SJSA1 (cell line): Measurements from ENCODE around the gene MAD1L1. TPM values are rescaled to one million over a fixed set of nuclear protein-coding genes. Genes with fewer than 3 reads are reported as not detected.
"Not testable (repeated sequence)": the region's sequence is repeated elsewhere in the genome, so short reads cannot be mapped to it uniquely, and the experiment has no call there.

Experiments used
- DNase-seq, 2 experiments: peaks; one replicate each; pipeline ENCODE4 v3.0.0-alpha.2; 2015 to 2020; ENCODE audit warnings: low spot score in 2 of 2, low read depth in 1 of 2
- H3K27ac ChIP-seq: fragments of 250-450 bp; sonication (Bioruptor Pico); 2 replicates; pipeline ENCODE4 v1.5.1; 2020; ENCODE audit warnings: mild to moderate bottlenecking, moderate library complexity
- H3K27me3 ChIP-seq: fragments of 250-450 bp; sonication (Bioruptor Pico); replicated peaks from 2 replicates; pipeline ENCODE4 v1.5.1; 2020; ENCODE audit warnings: mild to moderate bottlenecking, moderate library complexity
- H3K36me3 ChIP-seq: fragments of 250-450 bp; sonication (Bioruptor Pico); 2 replicates; pipeline ENCODE4 v1.5.1; 2020; ENCODE audit warnings: mild to moderate bottlenecking
- H3K4me1 ChIP-seq: fragments of 250-450 bp; sonication (Bioruptor Pico); replicated peaks from 2 replicates; pipeline ENCODE4 v1.6.1; 2021; ENCODE audit warnings: mild to moderate bottlenecking
- H3K4me3 ChIP-seq: fragments of 250-450 bp; sonication (Bioruptor Pico); 2 replicates; pipeline ENCODE4 v1.5.1; 2020; ENCODE audit warnings: mild to moderate bottlenecking
- H3K9me3 ChIP-seq: fragments of 250-450 bp; sonication (Bioruptor Pico); replicated peaks from 2 replicates; pipeline ENCODE4 v1.5.1; 2020; ENCODE audit warnings: mild to moderate bottlenecking
- total RNA-seq: library from RNA; depleted of rRNA; stranded (reverse); fragments of >200 nt; shearing (Covaris generic); gene quantifications from 2 replicates; pipeline ENCODE4 v1.2.3, GENCODE V29; 2014

MAD1L1 gene
- total RNA-seq, 1 experiment from 2014 or later, result 44.0 TPM

DNA sequence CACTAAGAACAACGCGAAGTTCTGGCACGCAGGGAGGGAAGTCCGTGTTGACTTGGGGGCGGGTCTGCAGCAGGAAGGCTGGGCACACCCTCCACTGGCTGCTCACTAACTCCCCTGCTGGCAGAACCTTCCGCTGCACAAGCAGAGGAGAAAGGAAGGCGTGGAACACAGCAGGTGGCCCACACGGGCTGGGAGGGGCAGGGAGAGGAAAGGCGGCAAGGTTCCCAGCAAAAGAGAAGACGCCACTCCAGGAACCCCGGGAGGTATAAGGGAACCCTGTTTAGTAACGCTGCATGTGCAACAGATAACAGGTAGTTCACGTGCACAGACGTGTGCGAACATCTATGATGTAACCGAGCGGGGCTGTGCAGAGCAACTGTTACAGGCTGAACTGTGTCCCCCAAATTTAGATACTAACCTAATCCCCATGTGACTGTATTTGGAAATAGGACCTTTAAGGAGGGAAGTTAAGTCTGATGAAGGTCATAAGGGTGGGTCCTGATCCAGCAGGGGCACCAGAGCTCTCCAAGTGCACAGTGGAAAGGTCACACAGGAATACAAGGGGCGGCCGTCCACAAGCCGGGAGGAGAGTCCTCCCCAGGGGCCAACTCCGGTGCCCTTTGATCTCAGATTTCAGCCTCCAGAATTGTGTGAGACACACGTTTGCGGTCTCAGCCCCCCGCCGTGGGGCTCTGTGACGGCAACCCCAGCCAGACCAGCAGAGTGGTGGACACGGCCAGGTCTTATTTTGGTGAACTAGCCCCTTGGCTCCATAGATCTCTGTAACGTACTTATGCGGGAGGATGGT lies 357.1 kb downstream of the MAD1L1 start:
- not testable (repeated sequence) for DNase-seq, H3K9me3 ChIP-seq, H3K27ac ChIP-seq, H3K4me3 ChIP-seq, H3K27me3 ChIP-seq, H3K4me1 ChIP-seq, H3K36me3 ChIP-seq

DNA sequence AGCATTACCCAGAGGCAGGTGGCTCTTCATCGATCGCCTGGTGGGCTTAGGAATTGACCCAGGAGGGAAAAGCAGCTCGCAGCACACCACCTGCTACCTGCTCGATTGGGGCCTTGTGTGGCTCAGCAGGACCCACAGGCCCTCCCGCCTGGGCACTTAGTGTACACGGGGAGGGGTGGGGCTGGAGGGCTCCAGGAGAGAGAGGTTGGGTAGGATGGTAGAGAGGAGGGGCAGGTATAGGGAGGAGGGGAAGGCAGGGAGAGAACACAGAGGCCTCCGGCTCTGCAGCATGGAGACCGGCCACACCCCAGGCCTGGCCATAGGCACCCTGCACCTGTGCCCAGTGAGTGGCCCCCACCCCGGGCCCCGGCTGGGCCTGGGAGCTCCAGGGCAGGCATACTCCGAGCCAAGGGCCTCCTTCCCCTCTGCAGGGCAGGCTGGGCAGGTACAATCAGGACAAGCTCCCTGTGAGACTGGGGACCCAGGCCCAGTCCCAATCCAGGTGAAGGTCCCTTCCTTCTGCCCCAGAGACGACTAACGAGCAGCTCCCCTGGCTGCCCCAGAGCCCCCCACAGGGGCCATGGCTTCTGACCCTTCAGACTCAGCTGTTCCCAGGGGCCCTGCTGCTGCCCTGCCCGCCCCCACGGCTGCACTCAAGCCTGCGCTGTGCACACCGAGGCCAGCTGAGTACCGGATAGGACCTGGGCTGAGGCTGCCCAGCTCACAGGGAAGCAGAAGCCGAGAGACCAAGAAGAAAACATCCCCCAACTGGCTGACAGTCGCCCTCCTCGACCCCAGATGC lies 358.0 kb downstream of the MAD1L1 start:
- H3K9me3 ChIP-seq, H3K4me1 ChIP-seq, H3K27ac ChIP-seq, H3K27me3 ChIP-seq, H3K4me3 ChIP-seq, H3K36me3 ChIP-seq, DNase-seq: not testable (repeated sequence)

DNA sequence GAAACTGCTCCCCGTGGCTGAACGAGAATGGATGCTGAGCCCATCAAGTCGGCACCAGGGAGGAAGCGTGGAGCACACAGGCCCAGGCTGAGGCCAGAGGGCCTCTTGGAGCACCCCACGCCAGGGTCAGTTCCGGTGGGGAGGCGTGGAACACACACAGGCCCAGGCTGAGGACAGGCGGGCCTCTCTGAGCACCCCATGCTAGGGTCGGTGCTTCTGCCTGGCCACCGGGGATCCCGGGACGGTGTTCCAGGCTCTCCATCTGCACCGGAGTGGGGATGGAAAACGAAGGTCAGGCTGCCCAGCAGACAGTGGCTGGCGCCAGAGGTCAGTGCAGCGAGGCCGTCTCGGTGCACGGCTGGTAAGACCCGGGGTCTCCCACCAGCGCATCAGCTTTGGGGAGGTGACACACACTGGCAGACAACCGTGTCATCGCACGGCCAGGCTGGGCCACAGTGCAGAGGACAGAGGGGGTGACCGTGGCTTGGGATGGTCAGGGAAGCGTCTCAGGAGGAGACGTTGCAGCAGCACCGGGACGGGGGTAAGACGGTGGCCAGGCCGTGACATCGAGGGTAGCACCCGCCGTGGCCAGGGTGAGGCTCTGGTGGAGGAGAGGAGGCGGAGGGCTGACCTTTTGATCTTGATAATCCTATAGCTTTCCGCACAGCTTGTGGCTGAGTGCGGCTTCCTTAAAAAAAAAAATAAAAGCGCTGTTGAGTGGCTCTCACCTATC lies 358.7 kb downstream of the MAD1L1 start:
- Histone ChIP-seq H3K4me3 (no peak overlapping the region), H3K9me3 (peaks cover 6% of the 10 kb centered on the region), H3K27me3 (no peaks in the 10 kb centered on the region), H3K27ac (no peak overlapping the region), H3K4me1 (no peaks in the 10 kb centered on the region), H3K36me3 (no peaks in the 10 kb centered on the region)
- no peak for DNase-seq

DNA sequence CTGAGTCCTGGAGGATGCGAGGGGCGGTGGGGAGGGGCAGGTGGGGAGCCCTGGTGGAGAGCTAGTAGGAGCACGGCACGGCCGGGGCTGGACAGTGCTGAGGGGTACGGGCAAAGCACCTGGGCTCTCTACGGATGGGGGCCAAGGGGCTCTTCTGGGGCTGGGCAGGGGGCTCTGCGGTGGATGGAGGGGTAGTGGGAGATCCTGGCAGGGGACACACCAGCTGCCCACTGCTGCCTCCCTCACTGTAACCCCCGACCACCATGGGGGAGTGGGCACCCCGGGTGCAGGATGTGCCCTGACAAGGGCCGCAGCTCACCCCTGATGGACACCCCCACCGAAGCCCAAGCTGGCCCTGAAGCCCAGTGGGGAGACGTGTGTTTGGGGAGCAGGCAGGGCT lies 359.3 kb downstream of the MAD1L1 start:
- DNase-seq, result no peak
- H3K27ac ChIP-seq, result no peak overlapping the region
- no peaks in the 10 kb centered on the region for H3K36me3 ChIP-seq
- H3K4me3 ChIP-seq, result no peak overlapping the region
- H3K9me3 ChIP-seq, result peaks cover 6% of the 10 kb centered on the region
- H3K27me3 ChIP-seq, result no peaks in the 10 kb centered on the region
- H3K4me1 ChIP-seq, result no peaks in the 10 kb centered on the region

DNA sequence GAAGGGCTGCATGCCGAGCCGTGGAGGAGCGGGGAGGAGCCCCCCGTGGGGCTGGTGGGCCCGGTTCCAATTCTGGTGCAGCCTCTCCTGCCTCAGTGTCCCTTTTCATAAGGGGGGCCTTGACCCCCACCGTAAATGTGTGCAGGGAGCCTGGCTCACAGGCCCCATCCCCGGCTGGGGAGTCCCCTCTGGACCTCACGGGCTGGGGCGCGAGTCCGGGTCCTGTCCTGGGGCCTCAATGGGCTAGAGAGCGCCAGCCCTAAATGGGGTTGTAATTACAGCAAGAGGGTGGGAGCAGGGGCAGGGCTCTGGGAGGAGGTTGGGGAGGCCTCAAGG lies 359.7 kb downstream of the MAD1L1 start:
- H3K27me3 ChIP-seq, result no peaks in the 10 kb centered on the region
- H3K36me3 ChIP-seq, result no peaks in the 10 kb centered on the region
- H3K4me3 ChIP-seq, result no peak overlapping the region
- no peak overlapping the region for H3K27ac ChIP-seq
- H3K4me1 ChIP-seq, result no peaks in the 10 kb centered on the region
- peaks cover 6% of the 10 kb centered on the region for H3K9me3 ChIP-seq
- DNase-seq, result no peak

DNA sequence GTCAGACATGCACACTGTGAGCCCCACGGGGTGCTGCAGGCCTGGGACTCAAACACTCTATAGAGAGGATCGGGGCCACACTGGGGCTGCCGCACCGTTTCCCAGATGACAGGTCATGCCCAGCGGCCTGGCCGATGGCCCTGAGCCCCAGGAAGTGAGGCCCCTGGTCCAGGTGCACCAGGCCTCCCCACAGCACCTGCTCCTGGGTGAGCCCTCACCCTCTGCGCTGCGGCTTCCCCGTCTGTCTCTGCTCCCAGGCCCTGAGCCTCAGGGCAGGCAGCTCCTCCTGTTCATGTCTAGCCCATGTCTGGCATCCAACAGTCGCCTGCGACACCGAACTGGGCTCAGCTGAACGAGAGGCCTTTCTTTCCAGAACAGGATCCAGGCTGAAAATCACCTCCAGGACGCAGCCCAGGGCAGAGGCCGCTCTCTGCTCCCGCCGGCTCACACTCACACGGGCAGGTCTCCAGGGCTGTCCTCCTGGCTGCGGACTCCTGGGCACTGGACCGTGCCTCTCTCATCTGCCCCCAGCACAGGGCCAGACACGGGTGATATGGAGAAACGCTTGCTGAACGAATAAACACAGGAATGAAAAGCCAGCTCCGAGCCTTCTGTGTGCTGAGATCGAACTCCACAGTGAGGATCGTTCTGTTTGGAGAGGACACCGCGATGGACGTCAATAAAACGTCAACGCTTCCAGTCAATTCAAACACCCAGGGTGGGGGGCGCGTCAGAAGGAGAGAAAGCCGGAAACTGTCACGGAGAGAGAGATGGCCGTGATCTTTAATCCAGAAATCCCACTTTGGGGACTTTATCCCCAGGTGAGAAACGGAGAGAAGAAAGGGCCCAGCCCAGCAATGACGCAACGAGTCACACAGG lies 360.3 kb downstream of the MAD1L1 start:
- Histone ChIP-seq H3K36me3 (no peaks in the 10 kb centered on the region), H3K27me3 (no peaks in the 10 kb centered on the region), H3K4me1 (no peaks in the 10 kb centered on the region), H3K4me3 (no peak overlapping the region), H3K27ac (no peak overlapping the region), H3K9me3 (peaks cover 6% of the 10 kb centered on the region)
- DNase-seq, result no peak

DNA sequence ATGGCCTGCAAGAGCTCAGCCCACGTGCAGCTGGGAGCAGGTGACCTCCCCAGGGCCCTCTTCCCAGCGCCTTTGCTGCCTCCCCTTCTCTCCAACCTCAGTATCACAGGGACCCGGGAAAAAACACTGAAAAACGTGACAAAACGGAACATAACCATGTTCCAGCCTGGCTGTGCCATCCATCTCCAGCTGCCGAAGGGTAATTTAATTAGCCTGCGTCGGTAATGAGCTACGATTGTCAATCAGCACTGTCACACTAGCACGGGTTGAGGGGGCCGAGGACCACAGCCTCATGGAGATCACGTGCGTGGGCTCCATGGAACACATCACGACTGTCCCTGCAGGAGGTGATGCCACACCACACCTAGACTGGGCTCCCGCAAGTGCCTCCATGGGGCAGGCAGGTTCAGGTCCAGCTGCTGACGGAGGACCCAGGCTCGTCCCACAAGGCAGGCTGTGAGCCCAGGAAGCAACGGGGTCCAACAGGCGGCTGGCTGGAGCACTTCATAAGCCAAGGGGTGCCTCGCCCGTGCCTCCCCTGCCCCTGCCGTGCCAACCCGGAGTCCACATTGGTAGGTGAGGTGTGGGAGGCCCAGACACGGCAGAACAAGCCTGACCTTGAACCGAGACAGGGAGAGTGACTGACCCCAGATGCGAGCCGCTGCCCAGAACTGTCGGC lies 363.2 kb downstream of the MAD1L1 start:
- H3K4me1 ChIP-seq, result no peaks in the 10 kb centered on the region
- peaks cover 6% of the 10 kb centered on the region for H3K9me3 ChIP-seq
- H3K4me3 ChIP-seq, result no peak overlapping the region
- H3K27ac ChIP-seq, result no peak overlapping the region
- H3K27me3 ChIP-seq, result no peaks in the 10 kb centered on the region
- DNase-seq, result no peak
- H3K36me3 ChIP-seq, result no peaks in the 10 kb centered on the region

DNA sequence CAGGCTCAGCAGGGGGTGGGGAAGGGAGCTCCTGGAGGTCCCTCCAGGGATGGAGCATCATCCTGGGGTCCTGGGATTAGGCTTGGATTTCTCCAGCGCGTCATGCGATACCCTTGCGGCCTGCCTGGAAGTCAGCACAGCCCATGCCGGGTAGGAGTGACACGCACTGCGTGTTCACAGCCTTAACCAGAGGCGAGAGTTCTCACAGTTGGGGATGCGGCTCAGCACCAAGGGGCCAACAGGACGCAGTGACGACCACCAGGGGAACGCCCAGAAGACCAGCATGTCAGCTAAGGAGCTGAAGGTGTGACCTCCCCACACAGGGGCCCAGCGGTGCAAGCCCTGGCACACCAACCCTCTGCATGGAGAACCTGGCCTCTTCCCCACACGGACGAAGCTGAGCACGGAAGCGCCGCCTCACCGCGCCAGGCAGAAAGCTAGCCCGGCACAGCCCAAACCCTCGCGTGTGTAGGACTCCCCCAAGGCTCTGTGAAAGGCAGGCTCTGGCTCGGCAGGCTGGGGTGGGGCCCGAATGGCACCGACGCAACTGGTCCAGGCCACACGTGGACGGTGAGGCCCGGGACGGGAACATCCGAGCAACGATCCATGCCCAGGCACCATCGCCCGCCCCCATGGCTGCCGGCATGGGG lies 364.1 kb downstream of the MAD1L1 start:
- no peaks in the 10 kb centered on the region for H3K36me3 ChIP-seq
- H3K4me3 ChIP-seq, result no peak overlapping the region
- no peak for DNase-seq
- no peak overlapping the region for H3K27ac ChIP-seq
- peaks cover 6% of the 10 kb centered on the region for H3K9me3 ChIP-seq
- H3K4me1 ChIP-seq, result no peaks in the 10 kb centered on the region
- H3K27me3 ChIP-seq, result no peaks in the 10 kb centered on the region

DNA sequence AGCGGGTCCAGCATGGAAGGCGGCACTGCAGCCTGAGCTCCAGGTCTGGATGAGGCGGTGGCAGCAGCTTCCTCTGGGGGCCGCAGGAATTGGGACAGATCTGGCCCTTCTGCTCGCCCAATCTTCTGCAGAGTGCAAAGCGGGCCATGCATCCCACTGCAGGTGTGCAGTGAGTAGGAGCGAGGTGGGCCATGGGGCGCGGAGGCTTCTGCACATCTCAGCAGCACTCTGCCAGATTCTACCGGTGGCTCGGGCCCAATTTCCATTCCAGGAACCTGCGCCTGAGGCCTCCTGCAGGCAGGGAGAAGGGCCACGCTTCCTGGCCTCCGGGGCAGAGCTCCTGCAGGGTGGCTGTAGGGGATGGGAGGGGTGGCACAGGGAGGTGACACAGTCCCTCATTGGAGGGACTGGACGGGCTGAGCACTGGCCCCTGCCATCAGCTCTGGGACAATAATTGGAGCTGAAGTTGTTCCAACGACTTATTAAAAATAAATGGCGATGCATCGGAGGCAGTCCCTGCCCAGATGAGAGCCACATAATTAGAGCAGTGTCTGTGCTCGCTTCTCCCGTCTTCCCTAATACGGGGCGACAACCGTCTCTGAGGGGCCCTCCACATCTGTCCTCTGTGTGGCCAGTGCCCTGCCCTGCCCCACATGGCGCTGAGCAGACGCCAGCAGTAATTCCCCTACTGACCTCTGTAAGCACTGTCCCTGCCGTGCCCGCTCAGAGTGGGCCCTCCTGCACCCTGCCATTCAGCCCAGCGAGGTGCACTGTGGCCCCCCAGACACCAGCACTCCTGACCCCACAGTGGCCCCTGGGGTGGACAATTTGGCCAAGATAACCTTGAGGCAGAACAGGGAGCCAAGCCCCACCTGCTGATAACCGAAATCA lies 365.1 kb downstream of the MAD1L1 start:
- DNase-seq, result no peak
- H3K27ac ChIP-seq, result no peak overlapping the region
- no peaks in the 10 kb centered on the region for H3K4me1 ChIP-seq
- no peak overlapping the region for H3K4me3 ChIP-seq
- peaks cover 6% of the 10 kb centered on the region for H3K9me3 ChIP-seq
- no peaks in the 10 kb centered on the region for H3K36me3 ChIP-seq
- no peaks in the 10 kb centered on the region for H3K27me3 ChIP-seq

DNA sequence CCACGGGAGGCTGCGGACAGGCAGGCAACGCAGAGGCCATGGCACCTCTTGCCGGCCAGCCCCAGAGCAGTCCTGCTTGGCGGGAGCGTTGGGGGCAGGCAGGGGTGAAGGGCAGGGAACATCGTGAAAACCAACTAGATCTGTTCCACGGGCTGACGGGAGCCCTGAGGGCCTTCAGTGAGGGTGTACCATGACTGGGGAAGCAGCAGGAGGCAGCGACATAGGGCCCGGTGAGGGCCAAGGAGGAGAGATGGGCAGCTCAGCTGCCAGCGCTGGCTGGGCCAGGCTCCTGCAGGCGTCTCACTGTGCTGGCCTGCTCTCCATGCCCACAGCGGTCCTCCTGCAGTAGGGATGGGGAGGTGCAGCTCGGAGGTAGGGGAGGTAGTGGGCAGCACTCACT lies 366.1 kb downstream of the MAD1L1 start:
- H3K27ac ChIP-seq, result no peak overlapping the region
- H3K36me3 ChIP-seq, result no peaks in the 10 kb centered on the region
- H3K9me3 ChIP-seq, result no peaks in the 10 kb centered on the region
- no peak for DNase-seq
- H3K4me1 ChIP-seq, result no peaks in the 10 kb centered on the region
- H3K27me3 ChIP-seq, result no peaks in the 10 kb centered on the region
- no peak overlapping the region for H3K4me3 ChIP-seq

DNA sequence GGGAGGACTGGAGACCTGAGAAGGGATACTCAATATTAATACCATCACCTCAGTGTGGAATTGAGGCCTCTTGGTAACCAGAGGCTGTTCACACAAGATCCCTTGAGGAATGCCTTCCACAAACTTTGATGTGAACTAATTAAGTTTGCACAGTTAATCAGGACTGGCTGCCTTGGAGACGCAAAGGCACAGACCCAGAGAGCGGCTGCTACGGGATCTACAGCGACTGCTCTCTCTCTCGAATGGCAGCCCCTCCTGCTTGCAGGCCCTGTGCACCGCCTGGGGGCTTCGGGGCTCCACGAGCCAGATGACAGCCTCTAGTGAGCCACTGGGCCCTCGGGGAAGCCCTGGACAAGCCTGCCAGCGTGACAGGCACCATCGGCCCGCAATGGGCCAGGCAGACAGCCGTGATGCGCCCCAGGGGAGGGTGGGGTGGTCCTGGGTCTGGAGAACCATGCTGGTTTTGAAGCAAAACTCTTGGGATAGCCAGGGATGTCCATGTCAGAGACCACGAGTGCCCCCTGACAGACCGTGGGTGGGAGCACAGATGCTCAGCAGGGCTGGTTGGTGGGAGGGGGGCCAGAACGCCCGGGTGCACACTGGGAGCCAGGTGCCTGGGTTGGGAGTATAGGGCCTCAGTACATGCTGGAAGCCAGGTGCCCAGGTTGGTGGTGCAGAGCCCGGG lies 367.0 kb downstream of the MAD1L1 start:
- no peaks in the 10 kb centered on the region for H3K4me1 ChIP-seq
- no peaks in the 10 kb centered on the region for H3K27me3 ChIP-seq
- no peak overlapping the region for H3K4me3 ChIP-seq
- H3K9me3 ChIP-seq, result no peaks in the 10 kb centered on the region
- H3K27ac ChIP-seq, result no peak overlapping the region
- H3K36me3 ChIP-seq, result no peaks in the 10 kb centered on the region
- no peak for DNase-seq
